ENCODE results near the gene FSD1.
"Not testable (repeated sequence)": the region's sequence is repeated elsewhere in the genome, so short reads cannot be mapped to it uniquely, and the experiment has no call there.

FSD1 gene

DNA sequence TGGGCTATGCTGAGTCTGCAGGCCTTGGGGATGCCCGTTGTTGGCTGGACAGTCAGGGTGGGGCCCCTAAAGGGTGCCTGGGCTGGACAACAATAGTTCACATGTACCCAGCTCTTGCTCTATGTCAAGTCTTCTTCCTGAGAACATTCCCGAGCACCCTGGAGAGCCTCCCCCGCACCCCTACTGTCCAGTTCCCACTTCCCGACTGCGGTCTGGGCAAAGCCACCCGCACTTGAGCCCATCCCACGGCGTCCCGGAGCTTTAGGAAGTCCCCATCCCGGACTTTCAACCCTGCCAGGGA lies 37.9 kb downstream of the FSD1 start:
- no peak for DNase-seq (ENCODE audit: low read depth)
- TF ChIP-seq, protein P1, sequence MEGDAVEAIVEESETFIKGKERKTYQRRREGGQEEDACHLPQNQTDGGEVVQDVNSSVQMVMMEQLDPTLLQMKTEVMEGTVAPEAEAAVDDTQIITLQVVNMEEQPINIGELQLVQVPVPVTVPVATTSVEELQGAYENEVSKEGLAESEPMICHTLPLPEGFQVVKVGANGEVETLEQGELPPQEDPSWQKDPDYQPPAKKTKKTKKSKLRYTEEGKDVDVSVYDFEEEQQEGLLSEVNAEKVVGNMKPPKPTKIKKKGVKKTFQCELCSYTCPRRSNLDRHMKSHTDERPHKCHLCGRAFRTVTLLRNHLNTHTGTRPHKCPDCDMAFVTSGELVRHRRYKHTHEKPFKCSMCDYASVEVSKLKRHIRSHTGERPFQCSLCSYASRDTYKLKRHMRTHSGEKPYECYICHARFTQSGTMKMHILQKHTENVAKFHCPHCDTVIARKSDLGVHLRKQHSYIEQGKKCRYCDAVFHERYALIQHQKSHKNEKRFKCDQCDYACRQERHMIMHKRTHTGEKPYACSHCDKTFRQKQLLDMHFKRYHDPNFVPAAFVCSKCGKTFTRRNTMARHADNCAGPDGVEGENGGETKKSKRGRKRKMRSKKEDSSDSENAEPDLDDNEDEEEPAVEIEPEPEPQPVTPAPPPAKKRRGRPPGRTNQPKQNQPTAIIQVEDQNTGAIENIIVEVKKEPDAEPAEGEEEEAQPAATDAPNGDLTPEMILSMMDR (conservative IDR thresholded peaks at IDR 0.05; ENCODE audit: low read length) = no peak
- peak overlapping the region; percentile 72 for H3K4me3 ChIP-seq (ENCODE audit: low read length)

DNA sequence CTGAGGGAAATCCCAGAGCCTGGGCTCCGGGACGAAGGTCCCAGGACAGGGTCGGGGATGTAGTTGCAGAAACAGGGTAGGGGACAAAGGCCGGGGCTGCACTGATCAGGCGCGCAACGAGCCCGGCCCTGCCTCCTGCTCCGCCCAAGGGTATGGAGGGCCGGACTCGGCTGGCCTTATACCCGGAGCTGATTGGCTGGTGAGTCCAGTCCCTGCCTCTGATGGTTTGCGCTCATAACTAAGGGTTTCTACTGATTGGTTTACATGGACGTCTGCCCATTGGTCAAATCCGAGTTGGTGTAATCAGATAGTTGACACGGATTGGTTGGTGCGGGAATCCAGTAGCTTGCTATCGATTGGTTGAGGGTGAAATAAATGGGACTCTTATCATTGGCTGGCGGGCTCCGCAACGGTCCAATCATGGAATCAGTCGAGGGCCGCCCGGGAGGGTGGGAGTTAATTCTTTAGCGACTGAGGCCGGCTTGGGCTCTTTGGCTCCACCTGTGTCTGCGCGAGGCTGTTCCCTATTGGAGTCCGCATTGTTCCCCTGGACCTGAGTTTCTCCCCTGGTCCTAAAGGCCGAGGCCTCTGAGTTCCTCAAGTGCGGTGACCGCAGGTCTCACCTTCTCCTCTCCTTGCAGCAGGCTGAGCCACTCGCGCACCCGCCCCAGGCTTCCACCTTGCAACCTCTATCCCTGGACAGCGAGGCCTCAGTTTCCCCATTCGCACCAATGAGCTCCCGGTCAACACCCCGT lies 38.4 kb downstream of the FSD1 start:
- peak; percentile 100 for DNase-seq (ENCODE audit: low read depth)
- TF ChIP-seq, protein P1 (conservative IDR thresholded peaks at IDR 0.05; ENCODE audit: low read length) = peak; percentile 46
- H3K4me3 ChIP-seq (ENCODE audit: low read length) = peak overlapping the region; percentile 88

DNA sequence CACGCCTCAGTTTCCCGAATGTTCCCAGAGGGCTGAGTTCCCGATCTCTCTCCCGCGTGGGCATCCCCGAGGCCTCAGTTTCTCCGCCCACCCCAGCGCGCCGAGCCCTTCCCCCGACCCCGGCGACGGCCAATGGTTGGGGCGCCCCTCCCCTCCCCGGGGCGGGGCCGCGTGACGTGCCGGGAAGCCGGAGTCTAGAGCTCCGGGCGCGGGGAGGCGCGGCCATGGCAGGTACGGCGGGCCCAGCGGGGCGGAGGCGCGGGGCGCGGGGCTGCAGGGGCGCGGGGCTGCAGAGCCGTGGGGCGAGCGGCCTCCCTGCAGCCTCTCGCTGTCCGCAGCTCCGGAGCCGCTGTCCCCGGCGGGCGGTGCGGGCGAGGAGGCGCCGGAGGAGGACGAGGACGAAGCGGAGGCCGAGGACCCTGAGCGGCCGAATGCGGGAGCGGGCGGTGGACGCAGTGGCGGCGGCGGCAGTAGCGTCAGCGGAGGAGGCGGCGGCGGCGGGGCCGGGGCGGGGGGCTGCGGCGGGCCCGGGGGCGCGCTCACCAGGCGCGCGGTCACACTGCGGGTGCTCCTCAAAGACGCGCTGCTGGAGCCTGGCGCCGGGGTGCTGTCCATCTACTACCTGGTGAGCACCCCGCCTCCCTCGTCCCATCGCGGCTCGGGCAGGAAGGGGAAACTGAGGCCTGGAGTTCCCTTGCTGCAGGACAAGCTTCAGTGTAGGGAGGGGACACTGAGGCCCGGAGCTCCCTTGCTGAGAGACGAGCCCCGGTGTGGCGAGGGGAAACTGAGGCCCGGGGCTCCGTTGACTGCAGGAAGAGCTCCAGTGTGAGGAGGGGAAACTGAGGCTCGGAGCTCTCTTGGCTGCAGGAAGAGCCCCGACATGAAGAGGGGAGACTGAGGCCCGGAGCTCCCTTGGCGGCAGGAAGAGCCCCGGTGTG lies 39.2 kb downstream of the FSD1 start, which contains the start of gene MPND:
Gene MPND (plus strand): TSS at position 193 of the 938 bp plus-strand sequence. CDS start 32 bp downstream, at position 225.
- peak within 1 kb of the TSS; percentile 88 for H3K4me3 ChIP-seq (ENCODE audit: low read length)
- peak; percentile 67 for DNase-seq (ENCODE audit: low read depth)
- TF ChIP-seq, protein P1 (conservative IDR thresholded peaks at IDR 0.05; ENCODE audit: low read length) = no peak

DNA sequence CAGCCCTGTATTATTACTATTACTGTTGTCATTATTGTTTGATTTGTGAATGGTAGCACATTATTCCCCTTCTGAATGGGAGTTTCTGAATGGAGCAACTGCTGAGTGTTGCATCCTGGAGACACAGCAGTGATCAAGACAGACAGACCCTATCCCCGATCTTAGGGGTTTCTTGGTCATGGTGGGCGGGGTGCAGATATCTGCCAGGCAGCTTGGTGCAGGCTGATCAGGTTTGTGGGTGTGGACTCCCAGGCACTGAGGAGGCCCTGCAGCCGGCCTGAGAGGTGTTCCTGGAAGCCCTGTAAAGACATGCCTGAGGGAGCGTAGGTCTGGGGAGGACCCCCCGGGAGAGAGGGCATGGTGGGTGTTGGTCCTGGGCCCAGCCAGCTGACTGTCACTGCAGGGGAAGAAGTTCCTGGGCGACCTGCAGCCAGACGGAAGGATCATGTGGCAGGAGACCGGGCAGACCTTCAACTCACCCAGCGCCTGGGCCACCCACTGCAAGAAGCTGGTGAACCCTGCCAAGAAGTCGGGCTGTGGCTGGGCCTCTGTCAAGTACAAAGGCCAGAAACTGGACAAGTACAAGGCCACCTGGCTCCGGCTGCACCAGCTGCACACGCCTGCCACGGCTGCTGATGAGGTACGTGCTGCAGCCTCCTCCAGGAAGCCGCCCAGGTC lies 41.1 kb downstream of the FSD1 start:
- TF ChIP-seq, protein P1 (conservative IDR thresholded peaks at IDR 0.05; ENCODE audit: low read length) = no peak
- no peak overlapping the region for H3K4me3 ChIP-seq (ENCODE audit: low read length)
- DNase-seq (ENCODE audit: low read depth) = no peak

DNA sequence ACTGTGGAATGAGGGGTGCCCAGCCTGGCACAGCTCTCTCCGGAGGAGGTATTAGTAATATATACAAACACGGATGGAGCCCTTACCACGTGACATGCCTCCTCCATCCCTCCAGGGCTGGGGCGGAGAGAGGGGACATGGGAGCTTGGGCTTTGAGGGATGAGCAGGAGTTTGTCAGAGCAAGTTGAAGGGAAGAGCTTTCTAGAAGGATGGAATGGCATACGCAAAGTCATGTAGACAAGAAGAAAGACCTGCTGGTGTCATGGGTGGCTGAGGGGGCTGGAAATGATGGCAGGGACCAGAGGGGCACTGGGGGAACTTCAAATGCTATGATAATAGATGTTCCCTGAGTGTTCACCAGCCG lies 41.6 kb downstream of the FSD1 start:
- TF ChIP-seq, protein P1 (conservative IDR thresholded peaks at IDR 0.05; ENCODE audit: low read length) = no peak
- no peak overlapping the region for H3K4me3 ChIP-seq (ENCODE audit: low read length)
- DNase-seq (ENCODE audit: low read depth) = no peak

DNA sequence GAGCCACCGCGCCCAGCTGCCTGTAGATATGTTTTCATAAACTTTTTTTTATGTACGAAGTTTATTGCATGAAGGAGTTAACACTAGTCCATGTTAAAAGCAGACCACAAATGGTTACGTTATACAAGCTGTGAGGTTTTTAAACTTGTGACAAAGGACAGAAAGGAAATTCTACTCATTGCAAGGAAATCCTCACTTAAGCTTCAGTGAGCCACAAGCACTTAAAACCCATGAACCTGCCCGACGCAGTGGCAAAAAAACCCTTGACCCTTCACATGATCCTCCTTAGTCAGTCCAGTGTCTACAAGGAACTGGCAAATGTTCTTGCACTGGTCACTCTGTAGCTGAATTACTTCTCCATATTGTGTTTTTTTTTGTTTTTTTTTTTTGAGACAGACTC lies 43.1 kb downstream of the FSD1 start:
- TF ChIP-seq, protein P1 (conservative IDR thresholded peaks at IDR 0.05; ENCODE audit: low read length) = no peak
- DNase-seq (ENCODE audit: low read depth) = no peak
- H3K4me3 ChIP-seq (ENCODE audit: low read length) = no peak overlapping the region

DNA sequence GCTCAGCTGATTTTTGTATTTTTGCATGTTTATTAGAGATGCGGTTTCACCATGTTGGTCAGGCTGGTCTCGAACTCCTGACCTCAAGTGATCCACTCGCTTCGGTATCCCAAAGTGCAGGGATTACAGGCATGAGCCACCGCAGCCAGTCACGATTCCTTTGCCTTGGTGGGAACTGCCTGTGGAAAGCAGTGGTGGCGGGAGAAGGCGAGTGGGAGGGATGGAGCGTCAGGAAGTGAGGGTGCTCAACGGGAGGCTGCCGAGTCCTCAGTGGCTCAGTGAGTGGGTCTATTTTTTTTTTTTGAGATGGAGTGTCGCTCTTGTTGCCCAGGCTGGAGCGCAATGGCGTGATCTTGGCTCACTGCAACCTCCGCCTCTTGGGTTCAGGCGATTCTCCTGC lies 44.8 kb downstream of the FSD1 start:
- H3K4me3 ChIP-seq (ENCODE audit: low read length); DNase-seq (ENCODE audit: low read depth): not testable (repeated sequence)
